K562 (cell line): ENCODE measurements around the gene PBX1. TPM values are rescaled to one million over a fixed set of nuclear protein-coding genes. Genes with fewer than 3 reads are reported as not detected.

ENCODE experiments used
- ATAC-seq: fragments of 200-7000 bp; cut with Tn5 transposase; 3 replicates; pipeline ENCODE4 v1.9.1; 2020; ENCODE audit warnings: moderate library complexity
- BruUV-seq: library from RNA; stranded (reverse); fragments of 400-500 nt; replicated peaks from 2 replicates; lab custom pipeline; 2021; lab: Mats Ljungman, UMichigan
- CTCF ChIA-PET: fragments of 300-600 bp; formaldehyde crosslinking; extraction: SDS; loops from one replicate; lab custom pipeline; 2021; ENCODE audit warnings: low intra/inter-chr PET ratio; lab: Yijun Ruan, JAX
- POLR2A ChIA-PET: fragments of 300-600, 350-650 bp; sonication (Branson Sonifier 250); formaldehyde crosslinking; extraction: SDS; loops from one replicate; lab custom pipeline; 2021; ENCODE audit warnings: antibody characterized with exemption, inconsistent platforms; lab: Yijun Ruan, JAX
- DNase-seq, 4 experiments: peaks; one replicate each; pipeline versions ENCODE4 v3.0.0 to v3.0.0-alpha.2; 2011 to 2018; ENCODE audit warnings: low spot score in 3 of 4, mixed read lengths in 3 of 4; ENCODE audit errors: extremely low read depth in 1 of 4
- FAIRE-seq: peaks from 2 replicates; lab custom pipeline; 2011; peaks lifted over from hg19 to GRCh38; lab: Jason Lieb, UNC
- H2AFZ ChIP-seq: 2 replicates; pipeline ENCODE4 v1.6.0; 2011; ENCODE audit warnings: low read depth, low read length, control low read depth, inconsistent platforms
- H3K27ac ChIP-seq: fragments of 200-600 bp; 3 replicates; pipeline ENCODE4 v1.8.0; 2011; ENCODE audit warnings: low read depth, mild to moderate bottlenecking, control low read depth, inconsistent platforms, low read length, moderate library complexity, mixed read lengths; ENCODE audit errors: extremely low read depth
- H3K27me3 ChIP-seq, 2 experiments: fragments of 300-600 bp in 1 of 2; 2 replicates in 1 of 2; 3 replicates in 1 of 2; pipeline versions ENCODE4 v1.6.0 to v1.8.0; 2011; ENCODE audit warnings: inconsistent platforms in 2 of 2, low read length in 2 of 2, mild to moderate bottlenecking in 1 of 2, mixed read lengths in 1 of 2, moderate library complexity in 1 of 2; ENCODE audit not compliant: control insufficient read depth in 2 of 2, insufficient read depth in 2 of 2
- H3K36me3 ChIP-seq: fragments of 300-600 bp; 3 replicates; pipeline ENCODE4 v1.8.0; 2011; ENCODE audit warnings: mild to moderate bottlenecking, low read length, inconsistent platforms; ENCODE audit not compliant: control insufficient read depth, insufficient read depth
- H3K4me1 ChIP-seq, 2 experiments: fragments of 200-600 bp in 1 of 2; replicated peaks in 1 of 2; 2 replicates in 1 of 2; 3 replicates in 1 of 2; pipeline versions ENCODE4 v1.5.1 to v1.8.0; 2011; ENCODE audit warnings: inconsistent platforms in 2 of 2, low read length in 2 of 2, mild to moderate bottlenecking in 1 of 2, mixed read lengths in 1 of 2, moderate library complexity in 1 of 2; ENCODE audit not compliant: control insufficient read depth in 2 of 2, insufficient read depth in 2 of 2
- H3K4me2 ChIP-seq: 2 replicates; pipeline ENCODE4 v1.6.1; 2011; ENCODE audit warnings: low read length, control low read depth, inconsistent platforms, mixed read lengths; ENCODE audit not compliant: insufficient read depth
- H3K4me3 ChIP-seq: fragments of 200-600 bp; sonication (generic), shearing (Covaris generic); 2 replicates; pipeline ENCODE4 v1.5.1; 2016; ENCODE audit warnings: control low read depth, inconsistent platforms
- H3K79me2 ChIP-seq: fragments of 200-600 bp; 3 replicates; pipeline ENCODE4 v1.8.0; 2011; ENCODE audit warnings: low read length, inconsistent platforms; ENCODE audit not compliant: control insufficient read depth, insufficient read depth
- H3K9ac ChIP-seq, 2 experiments: 2 replicates each; pipeline versions ENCODE4 v1.6.0 to v1.6.1; 2011; ENCODE audit warnings: low read depth in 2 of 2, low read length in 2 of 2, control low read depth in 1 of 2, inconsistent platforms in 1 of 2, mild to moderate bottlenecking in 1 of 2, mixed read lengths in 1 of 2; ENCODE audit not compliant: insufficient read depth in 1 of 2
- H3K9me1 ChIP-seq: one replicate; pipeline ENCODE4 v1.6.0; 2011; ENCODE audit warnings: inconsistent platforms, mild to moderate bottlenecking, low read length, moderate library complexity; ENCODE audit not compliant: control insufficient read depth, insufficient read depth
- H3K9me3 ChIP-seq: replicated peaks from 2 replicates; pipeline ENCODE4 v1.5.1; 2011; ENCODE audit warnings: low read depth, low read length, inconsistent platforms; ENCODE audit not compliant: control insufficient read depth, insufficient read depth
- H4K20me1 ChIP-seq: replicated peaks from 2 replicates; pipeline ENCODE4 v1.6.1; 2011; ENCODE audit warnings: low read length, inconsistent platforms, mixed read lengths; ENCODE audit not compliant: control insufficient read depth, insufficient read depth
- ATF7 ChIP-seq: fragments of 450-650 bp; IDR thresholded peaks from 2 replicates; pipeline ENCODE4 v1.7.1; 2014; ENCODE audit warnings: mild to moderate bottlenecking, moderate library complexity
- BRD4 ChIP-seq: fragments of 200-600 bp; sonication (generic); IDR thresholded peaks from 2 replicates; pipeline ENCODE4 v1.6.1; 2017; ENCODE audit warnings: inconsistent platforms
- CC2D1A ChIP-seq: fragments of 450-650 bp; IDR thresholded peaks from 2 replicates; pipeline ENCODE4 v1.6.1; 2017; ENCODE audit warnings: mild to moderate bottlenecking
- COPS2 ChIP-seq: fragments of 450-650 bp; conservative IDR thresholded peaks from 2 replicates; pipeline ENCODE4 v1.6.1; 2016; ENCODE audit warnings: mild to moderate bottlenecking, moderate library complexity
- HMGXB4 ChIP-seq: sonication (generic); formaldehyde crosslinking; IDR thresholded peaks from 2 replicates; pipeline ENCODE4 v1.8.1; 2023; ENCODE audit warnings: mild to moderate bottlenecking, missing genetic modification reagents
- KDM4B ChIP-seq, 2 experiments: fragments of 450-650 bp in 1 of 2; sonication (generic) in 1 of 2; IDR thresholded peaks; 2 replicates each; pipeline ENCODE4 v1.6.1; 2016 to 2017; ENCODE audit warnings: borderline replicate concordance in 2 of 2, antibody characterized with exemption in 1 of 2, low read depth in 1 of 2, mild to moderate bottlenecking in 1 of 2
- PML ChIP-seq: IDR thresholded peaks from 2 replicates; pipeline ENCODE4 v1.6.1; 2012; ENCODE audit warnings: low read length, inconsistent platforms
- RBM25 ChIP-seq: fragments of 200-400 bp; formaldehyde crosslinking; IDR thresholded peaks from 2 replicates; pipeline ENCODE4 v1.6.1; 2018; ENCODE audit warnings: low read length, low read depth, moderate library complexity; ENCODE audit not compliant: severe bottlenecking
- SRF ChIP-seq, 2 experiments: fragments of 250-450, 450-650 bp in 1 of 2; sonication (Bioruptor Pico) in 1 of 2; sonication (generic) in 1 of 2; formaldehyde crosslinking; IDR thresholded peaks; 2 replicates each; pipeline versions ENCODE4 v1.5.0 to v1.5.1; 2020 to 2022; ENCODE audit warnings: mild to moderate bottlenecking in 1 of 2, missing genetic modification reagents in 1 of 2
- USF2 ChIP-seq: sonication (generic); formaldehyde crosslinking; IDR thresholded peaks from 2 replicates; pipeline ENCODE4 v1.5.0; 2020; ENCODE audit warnings: missing genetic modification reagents
- ZNF24 ChIP-seq: fragments of 450-650 bp; IDR thresholded peaks from 2 replicates; pipeline ENCODE4 v1.6.1; 2016
- ZNF431 ChIP-seq: sonication (generic); formaldehyde crosslinking; IDR thresholded peaks from 2 replicates; pipeline ENCODE4 v1.8.0; 2022; ENCODE audit warnings: mild to moderate bottlenecking, missing genetic modification reagents
- WGBS: fragments of 100-300 bp; shearing (Covaris generic); methylation state at CpG from one replicate; pipeline ENCODE4 v1.1.6; 2016; ENCODE audit warnings: low coverage, mixed read lengths; ENCODE audit not compliant: insufficient coverage; ENCODE audit errors: missing lambda C conversion rate; 5-methylcytosine and 5-hydroxymethylcytosine counted together
- in situ Hi-C: fragments of 300-500 bp; cut with MboI; formaldehyde crosslinking; loops from 4 replicates; pipeline ENCODE4 v1.15.0; 2018; ENCODE audit warnings: inconsistent platforms, mixed read lengths
- intact Hi-C: fragments of 100-400 bp; cut with micrococcal nuclease; formaldehyde crosslinking; loops from 2 replicates; pipeline ENCODE4 v1.14.2; 2022
- polyA plus RNA-seq, 8 experiments: library from polyadenylated mRNA; depleted of rRNA in 4 of 8; stranded (reverse) in 5 of 8; unstranded in 3 of 8; fragments of >200 nt; fragmentation: Nextera tagmentation in 2 of 8; fragmentation: Illumina TruSeq in 1 of 8; extraction: Ambion mirVana in 2 of 8; extraction: Trizol in 1 of 8; gene quantifications; 2 replicates each; pipeline versions ENCODE4 v1.2.1 to v1.2.3, GENCODE V29; 2011 to 2014; ENCODE audit warnings: inconsistent platforms in 1 of 8, missing spikeins in 1 of 8
- total RNA-seq, 7 experiments: library from RNA; depleted of rRNA in 6 of 7; stranded (reverse); fragments of >200 nt in 6 of 7; fragmentation: Illumina TruSeq in 2 of 7; extraction: Trizol in 2 of 7; gene quantifications; 2 replicates each; pipeline versions ENCODE4 v1.2.1 to v1.2.3, GENCODE V29; 2011 to 2021; ENCODE audit warnings: low replicate concordance in 1 of 7
- TF ChIP-seq, protein P1 (sequence below): fragments of 450-650 bp; conservative IDR thresholded peaks from 2 replicates; pipeline ENCODE4 v1.6.1; 2016; ENCODE audit warnings: missing genetic modification characterization, low read depth, mild to moderate bottlenecking, missing compliant biosample characterization, moderate library complexity
- TF ChIP-seq, protein P2 (sequence below): fragments of 250-450 bp; sonication (Bioruptor Pico); IDR thresholded peaks from 2 replicates; pipeline ENCODE4 v1.4.0; 2020; ENCODE audit warnings: mild to moderate bottlenecking, moderate library complexity

Gene PBX1
- total and polyA plus RNA-seq, 9 of the 15 experiments (the other 6 are each of a cell fraction or from before 2014, with no cell fraction given): 0.03 to 0.62 (median 0.17) TPM

DNA sequence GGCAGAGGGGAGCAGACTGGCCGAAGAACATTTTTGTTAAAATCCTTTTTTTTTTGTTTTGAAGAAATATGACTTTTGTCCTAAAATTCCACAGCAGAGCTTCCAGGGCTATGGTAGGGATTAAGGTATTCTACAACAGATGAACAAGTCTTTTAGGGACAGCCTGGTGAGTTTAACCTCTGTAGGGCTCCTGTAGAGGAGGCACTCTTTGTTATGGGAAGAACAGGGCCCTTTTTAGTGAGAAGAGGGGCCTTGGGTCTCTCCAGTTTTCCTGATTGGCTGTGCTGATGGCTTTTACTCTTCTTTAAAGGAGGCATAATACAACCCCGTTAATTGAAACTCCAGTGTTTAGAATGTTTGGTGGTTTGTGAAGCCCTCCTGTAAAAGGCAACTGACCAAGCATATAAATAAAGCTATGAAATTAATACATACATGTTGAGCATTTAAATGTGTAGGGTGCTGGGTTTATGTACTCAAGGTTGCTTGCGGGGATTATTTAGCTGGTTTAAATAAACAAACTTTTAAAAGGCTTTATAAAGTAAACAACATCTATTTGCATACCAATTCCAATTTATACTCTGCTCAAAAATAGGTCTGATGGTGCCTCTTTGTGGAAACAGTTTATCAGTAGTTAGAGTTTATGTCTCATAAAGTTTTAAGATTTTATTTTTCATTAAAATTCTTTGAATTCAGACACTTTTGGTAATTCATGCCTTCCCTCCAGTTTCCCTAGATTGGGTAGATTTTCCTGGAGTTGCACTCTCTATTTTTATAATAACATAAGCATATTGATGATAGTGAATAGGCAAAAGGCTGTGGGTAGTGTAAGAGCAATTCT lies 46.5 kb downstream of the PBX1 start:
- 0% methylated on average over 3 of the region's 3 CpGs for WGBS
- FAIRE-seq: no peak
- TF ChIP-seq COPS2 (no peak), ZNF431 (CRISPR knock-in tag) (no peak), BRD4 (no peak), ATF7 (no peak), SRF (CRISPR knock-in tag; IDR thresholded peaks at IDR 0.05) (no peak), RBM25 (no peak), CC2D1A (no peak), USF2 (no peak), PML (no peak), KDM4B (IDR thresholded peaks at IDR 0.05; ENCODE audit: borderline replicate concordance in 2 of 2, low read depth in 1 of 2) (no peak), ZNF24 (no peak), HMGXB4 (CRISPR knock-in tag) (no peak)
- TF ChIP-seq, protein P1, sequence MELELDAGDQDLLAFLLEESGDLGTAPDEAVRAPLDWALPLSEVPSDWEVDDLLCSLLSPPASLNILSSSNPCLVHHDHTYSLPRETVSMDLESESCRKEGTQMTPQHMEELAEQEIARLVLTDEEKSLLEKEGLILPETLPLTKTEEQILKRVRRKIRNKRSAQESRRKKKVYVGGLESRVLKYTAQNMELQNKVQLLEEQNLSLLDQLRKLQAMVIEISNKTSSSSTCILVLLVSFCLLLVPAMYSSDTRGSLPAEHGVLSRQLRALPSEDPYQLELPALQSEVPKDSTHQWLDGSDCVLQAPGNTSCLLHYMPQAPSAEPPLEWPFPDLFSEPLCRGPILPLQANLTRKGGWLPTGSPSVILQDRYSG (tag): no peak
- TF ChIP-seq, protein P2, sequence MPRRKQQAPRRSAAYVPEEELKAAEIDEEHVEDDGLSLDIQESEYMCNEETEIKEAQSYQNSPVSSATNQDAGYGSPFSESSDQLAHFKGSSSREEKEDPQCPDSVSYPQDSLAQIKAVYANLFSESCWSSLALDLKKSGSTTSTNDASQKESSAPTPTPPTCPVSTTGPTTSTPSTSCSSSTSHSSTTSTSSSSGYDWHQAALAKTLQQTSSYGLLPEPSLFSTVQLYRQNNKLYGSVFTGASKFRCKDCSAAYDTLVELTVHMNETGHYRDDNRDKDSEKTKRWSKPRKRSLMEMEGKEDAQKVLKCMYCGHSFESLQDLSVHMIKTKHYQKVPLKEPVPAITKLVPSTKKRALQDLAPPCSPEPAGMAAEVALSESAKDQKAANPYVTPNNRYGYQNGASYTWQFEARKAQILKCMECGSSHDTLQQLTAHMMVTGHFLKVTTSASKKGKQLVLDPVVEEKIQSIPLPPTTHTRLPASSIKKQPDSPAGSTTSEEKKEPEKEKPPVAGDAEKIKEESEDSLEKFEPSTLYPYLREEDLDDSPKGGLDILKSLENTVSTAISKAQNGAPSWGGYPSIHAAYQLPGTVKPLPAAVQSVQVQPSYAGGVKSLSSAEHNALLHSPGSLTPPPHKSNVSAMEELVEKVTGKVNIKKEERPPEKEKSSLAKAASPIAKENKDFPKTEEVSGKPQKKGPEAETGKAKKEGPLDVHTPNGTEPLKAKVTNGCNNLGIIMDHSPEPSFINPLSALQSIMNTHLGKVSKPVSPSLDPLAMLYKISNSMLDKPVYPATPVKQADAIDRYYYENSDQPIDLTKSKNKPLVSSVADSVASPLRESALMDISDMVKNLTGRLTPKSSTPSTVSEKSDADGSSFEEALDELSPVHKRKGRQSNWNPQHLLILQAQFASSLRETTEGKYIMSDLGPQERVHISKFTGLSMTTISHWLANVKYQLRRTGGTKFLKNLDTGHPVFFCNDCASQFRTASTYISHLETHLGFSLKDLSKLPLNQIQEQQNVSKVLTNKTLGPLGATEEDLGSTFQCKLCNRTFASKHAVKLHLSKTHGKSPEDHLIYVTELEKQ: no peak

More for the DNA sequence above, 46.5 kb downstream of the PBX1 start:
- Histone ChIP-seq H2AFZ (no peak overlapping the region), H3K27me3 (peaks cover 3 to 18% of the 10 kb centered on the region in 2 experiments; a peak in 3 of 5 replicates), H3K4me2 (no peak overlapping the region), H3K9ac (no peak overlapping the region), H3K4me3 (no peak overlapping the region), H3K9me3 (no peaks in the 10 kb centered on the region), H3K4me1 (no peaks in the 10 kb centered on the region), H3K9me1 (no peaks in the 10 kb centered on the region), H3K79me2 (no peaks in the 10 kb centered on the region), H3K27ac (no peak overlapping the region), H4K20me1 (no peaks in the 10 kb centered on the region), H3K36me3 (no peaks in the 10 kb centered on the region)
- CTCF ChIA-PET: interaction anchor here (0.6 kb wide), 1 partner anchor 28 kb away, joined by 3 read pairs; no protein-coding TSS in a partner anchor
- POLR2A ChIA-PET: interaction anchor here (0.6 kb wide), 1 partner anchor 1484 kb away, joined by 3 read pairs; no protein-coding TSS in a partner anchor
- intact Hi-C loops: no loop called here
- no TSS peak for BruUV-seq
- DNase-seq: no peak
- in situ Hi-C loops: no loop called here
- no peak for ATAC-seq
